GM10248 (cell line): ENCODE data around the gene PTPRZ1.

ENCODE experiments used
- CTCF ChIA-PET: fragments of 300-600 bp; sonication (Branson Sonifier 250); formaldehyde crosslinking; extraction: SDS; loops from one replicate; lab custom pipeline; 2021; ENCODE audit warnings: antibody characterized with exemption; lab: Yijun Ruan, JAX
- POLR2A ChIA-PET: fragments of 350-650 bp; sonication (Branson Sonifier 250); formaldehyde crosslinking; extraction: SDS; loops from one replicate; lab custom pipeline; 2020; ENCODE audit warnings: antibody characterized with exemption; lab: Yijun Ruan, JAX
- DNase-seq: peaks from one replicate; pipeline ENCODE4 v3.0.0; 2012; ENCODE audit errors: extremely low spot score
- TF ChIP-seq, protein P1 (sequence below): IDR thresholded peaks from 2 replicates; pipeline ENCODE4 v1.5.1; 2012; ENCODE audit warnings: mild to moderate bottlenecking, low read depth; ENCODE audit errors: extremely low read depth, missing control alignments, control extremely low read depth

Gene PTPRZ1

DNA sequence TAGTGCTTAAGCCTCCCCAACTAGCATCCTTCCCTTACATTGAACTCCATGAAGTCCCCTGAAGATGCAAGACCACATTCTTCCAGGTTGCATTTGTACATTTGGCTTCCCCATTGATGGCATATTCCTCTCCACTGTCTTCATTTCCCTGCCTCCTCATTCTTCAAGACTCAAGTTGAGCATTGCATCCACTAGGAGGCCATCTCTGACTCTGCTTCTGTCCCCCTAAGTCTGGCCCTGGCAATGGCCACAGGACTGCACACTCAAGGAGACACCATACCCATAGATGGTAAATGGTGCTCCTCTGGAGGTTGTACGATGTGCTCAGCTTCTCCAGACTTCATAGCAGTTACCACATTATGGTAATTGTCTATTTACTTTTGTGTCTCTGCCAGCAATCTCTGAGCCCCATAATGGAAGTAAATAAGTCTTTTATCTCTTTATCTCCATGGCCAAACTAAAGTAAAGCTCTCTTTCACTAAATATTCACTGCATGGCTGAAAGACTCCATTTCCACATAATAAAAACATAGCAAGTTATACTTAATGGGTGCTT, 112.6 kb downstream of the PTPRZ1 start:
- ChIA-PET POLR2A (no interaction called here), CTCF (interaction anchor here (0.9 to 5.9 kb wide), 2 partner anchors 8 to 24 kb away, joined by 3 to 38 read pairs; no protein-coding TSS in a partner anchor)
- DNase-seq: no peak
- TF ChIP-seq, protein P1, sequence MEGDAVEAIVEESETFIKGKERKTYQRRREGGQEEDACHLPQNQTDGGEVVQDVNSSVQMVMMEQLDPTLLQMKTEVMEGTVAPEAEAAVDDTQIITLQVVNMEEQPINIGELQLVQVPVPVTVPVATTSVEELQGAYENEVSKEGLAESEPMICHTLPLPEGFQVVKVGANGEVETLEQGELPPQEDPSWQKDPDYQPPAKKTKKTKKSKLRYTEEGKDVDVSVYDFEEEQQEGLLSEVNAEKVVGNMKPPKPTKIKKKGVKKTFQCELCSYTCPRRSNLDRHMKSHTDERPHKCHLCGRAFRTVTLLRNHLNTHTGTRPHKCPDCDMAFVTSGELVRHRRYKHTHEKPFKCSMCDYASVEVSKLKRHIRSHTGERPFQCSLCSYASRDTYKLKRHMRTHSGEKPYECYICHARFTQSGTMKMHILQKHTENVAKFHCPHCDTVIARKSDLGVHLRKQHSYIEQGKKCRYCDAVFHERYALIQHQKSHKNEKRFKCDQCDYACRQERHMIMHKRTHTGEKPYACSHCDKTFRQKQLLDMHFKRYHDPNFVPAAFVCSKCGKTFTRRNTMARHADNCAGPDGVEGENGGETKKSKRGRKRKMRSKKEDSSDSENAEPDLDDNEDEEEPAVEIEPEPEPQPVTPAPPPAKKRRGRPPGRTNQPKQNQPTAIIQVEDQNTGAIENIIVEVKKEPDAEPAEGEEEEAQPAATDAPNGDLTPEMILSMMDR: no peak

DNA sequence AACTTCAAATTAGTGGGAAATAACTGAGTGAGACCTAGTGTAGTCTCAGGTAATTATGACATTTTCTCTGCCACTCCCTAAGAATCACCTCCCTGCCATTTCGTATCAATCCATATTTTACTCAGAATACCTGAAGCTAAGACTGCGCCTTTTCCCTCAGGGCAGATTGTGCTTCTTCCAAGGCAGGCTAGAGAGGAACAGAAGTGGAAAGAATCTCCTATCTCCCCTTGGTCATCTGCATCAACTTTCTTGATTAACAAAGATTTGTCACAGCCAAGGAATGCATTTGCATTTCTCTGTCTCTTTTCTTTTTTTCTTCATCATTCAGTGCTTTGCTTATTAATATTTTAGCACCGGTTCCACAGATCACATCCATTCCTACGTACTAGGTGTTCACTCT, 119.1 kb downstream of the PTPRZ1 start:
- DNase-seq: no peak
- POLR2A ChIA-PET: no interaction called here
- TF ChIP-seq, protein P1: no peak
- CTCF ChIA-PET: interaction anchor here (1.2 to 5.3 kb wide), 5 partner anchors 14 to 1006 kb away, joined by 3 to 36 read pairs (median 4); no protein-coding TSS in a partner anchor

DNA sequence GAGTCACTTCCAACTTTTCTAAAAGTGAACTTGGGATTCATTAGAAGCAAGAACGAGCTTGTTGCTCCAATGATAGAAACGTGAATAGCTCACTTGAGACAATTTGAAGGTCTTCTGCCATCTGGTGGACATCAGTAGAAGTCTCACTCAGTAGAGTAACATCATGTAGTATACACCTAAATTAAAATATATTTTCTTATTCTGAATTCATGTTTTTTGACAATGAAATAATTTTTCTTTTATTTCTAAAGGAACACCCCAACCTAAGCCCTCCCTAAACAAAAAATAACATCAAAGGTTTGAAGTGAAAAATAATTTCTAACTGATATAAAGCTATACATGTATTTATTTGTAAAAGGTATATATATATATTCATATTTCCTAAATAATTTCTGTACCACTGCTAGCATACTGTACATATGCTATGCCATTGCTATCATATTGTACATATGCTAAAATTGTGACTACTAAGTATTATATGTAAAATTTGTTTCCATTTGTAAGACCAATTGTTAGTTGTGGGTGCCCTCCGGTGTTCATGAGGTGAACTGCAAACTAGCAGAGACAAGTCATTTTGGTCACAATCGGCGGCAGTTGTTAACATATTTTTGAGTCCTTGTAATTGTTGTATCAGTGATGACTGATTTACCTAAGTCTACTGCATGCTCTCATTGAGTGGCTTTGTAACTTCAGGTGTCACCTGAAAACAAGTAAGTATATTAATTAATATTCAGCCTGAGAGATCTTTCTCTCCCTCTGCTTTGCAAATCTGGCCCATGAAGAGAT, 121.9 kb downstream of the PTPRZ1 start:
- POLR2A ChIA-PET: no interaction called here
- DNase-seq: peak; percentile 57
- CTCF ChIA-PET: interaction anchor here (0.6 to 5.3 kb wide), 55 partner anchors 9 to 1200 kb away, joined by 3 to 38 read pairs (median 4); partner anchors contain the start of genes FAM3C and WNT16
- TF ChIP-seq, protein P1: peak; percentile 79

DNA sequence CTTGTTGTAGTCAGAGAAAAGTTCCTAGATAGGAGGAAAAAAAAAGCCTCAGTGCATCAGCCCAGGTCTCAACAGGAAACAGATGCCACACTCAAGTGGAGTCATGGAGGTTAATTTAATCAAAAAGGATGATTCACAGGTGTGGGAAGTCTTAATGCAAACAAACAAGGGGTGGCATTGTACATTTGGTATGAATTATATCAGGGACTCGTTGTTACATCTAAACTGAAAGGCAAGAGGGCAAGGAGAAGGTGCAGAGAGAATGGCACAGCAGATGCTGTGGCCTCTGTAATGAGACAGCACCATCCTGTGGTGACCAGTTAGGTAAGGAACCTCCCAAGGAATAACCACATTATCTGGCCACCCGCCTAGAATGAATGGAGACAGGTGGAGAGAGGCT, 133.7 kb downstream of the PTPRZ1 start:
- POLR2A ChIA-PET: no interaction called here
- CTCF ChIA-PET: interaction anchor here (1.0 to 1.4 kb wide), 2 partner anchors 12 to 13 kb away, joined by 3 to 4 read pairs; no protein-coding TSS in a partner anchor
- TF ChIP-seq, protein P1: no peak
- no peak for DNase-seq

DNA sequence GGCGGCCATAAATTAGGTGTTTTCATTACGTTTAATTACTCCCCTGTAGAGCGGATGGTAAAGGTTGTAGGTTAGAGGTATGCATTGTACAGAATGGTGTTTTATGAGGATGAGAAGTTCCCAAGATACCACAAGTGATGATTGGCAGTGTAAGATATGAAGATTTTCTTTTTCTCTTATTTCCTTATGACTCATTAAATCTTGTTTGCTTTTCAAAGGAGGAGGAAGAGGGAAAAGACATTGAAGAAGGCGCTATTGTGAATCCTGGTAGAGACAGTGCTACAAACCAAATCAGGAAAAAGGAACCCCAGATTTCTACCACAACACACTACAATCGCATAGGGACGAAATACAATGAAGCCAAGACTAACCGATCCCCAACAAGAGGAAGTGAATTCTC, 137.2 kb downstream of the PTPRZ1 start:
- CTCF ChIA-PET: interaction anchor here (3.3 kb wide), 1 partner anchor 14 kb away, joined by 8 read pairs; no protein-coding TSS in a partner anchor

DNA sequence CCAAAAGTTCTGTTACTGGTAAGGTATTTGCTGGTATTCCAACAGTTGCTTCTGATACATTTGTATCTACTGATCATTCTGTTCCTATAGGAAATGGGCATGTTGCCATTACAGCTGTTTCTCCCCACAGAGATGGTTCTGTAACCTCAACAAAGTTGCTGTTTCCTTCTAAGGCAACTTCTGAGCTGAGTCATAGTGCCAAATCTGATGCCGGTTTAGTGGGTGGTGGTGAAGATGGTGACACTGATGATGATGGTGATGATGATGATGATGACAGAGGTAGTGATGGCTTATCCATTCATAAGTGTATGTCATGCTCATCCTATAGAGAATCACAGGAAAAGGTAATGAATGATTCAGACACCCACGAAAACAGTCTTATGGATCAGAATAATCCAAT, 140.1 kb downstream of the PTPRZ1 start:
- TF ChIP-seq, protein P1: no peak
- ChIA-PET CTCF (no interaction called here), POLR2A (no interaction called here)
- DNase-seq: no peak

More for the DNA sequence above, 137.2 kb downstream of the PTPRZ1 start:
- POLR2A ChIA-PET: no interaction called here
- TF ChIP-seq, protein P1: no peak
- DNase-seq: no peak
